Stimulated activated CD4-positive, alpha-beta T cell treated with anti-CD3 and anti-CD28 coated beads, TNF-alpha, amount 100 ng/mL, for 48 hours (primary cell): ENCODE data around the gene SCGB1C2.
"Not testable (repeated sequence)": the region's sequence is repeated elsewhere in the genome, so short reads cannot be mapped to it uniquely, and the experiment has no call there.

ENCODE experiments used
- DNase-seq, 3 donors: peaks; one replicate each; pipeline ENCODE4 v3.0.0-alpha.2; 2020; ENCODE audit warnings: low read depth in 3 of 3

Gene SCGB1C2

DNA sequence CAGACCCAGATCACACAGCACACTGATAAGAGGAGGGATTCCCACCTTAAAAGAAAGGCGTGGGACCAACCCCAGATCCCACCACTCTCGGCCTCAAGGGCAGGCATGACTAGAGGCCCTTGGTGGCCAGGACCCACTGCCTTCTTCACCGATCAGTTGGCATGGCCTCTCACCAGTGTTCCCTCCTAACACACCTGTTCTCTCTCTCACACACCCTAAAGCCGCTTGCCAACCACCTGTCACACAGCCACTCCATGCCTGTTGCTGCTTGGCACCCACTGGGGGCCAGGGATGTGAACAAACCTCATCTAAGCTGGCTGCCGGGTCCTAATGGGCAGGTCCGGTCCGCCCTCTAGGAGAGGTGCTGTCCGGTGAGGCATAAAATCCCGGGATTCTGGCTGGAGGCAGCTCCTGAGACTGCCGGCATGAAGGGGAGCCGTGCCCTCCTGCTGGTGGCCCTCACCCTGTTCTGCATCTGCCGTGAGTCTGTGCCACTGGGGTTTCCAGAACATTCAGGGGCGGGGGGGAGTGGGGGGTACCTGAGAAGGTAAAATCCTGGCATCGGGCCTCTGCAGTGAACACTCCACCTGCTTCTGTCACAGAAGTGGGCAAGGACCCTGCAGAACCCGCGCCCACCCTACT is at the start of gene SCGB1C2:
SCGB1C2 (plus strand) TSS at position 404 of the 642 bp plus-strand sequence; CDS start at position 426, 22 bp downstream.
- not testable (repeated sequence) for DNase-seq

- DNase-seq: not testable (repeated sequence)
These were observed 24.3 kb upstream of the SCGB1C2 start for GRCh38 chr17:113111-113510.

GRCh38 chr17:118339-118917 is 18.9 kb upstream of the SCGB1C2 start:
- DNase-seq: peak in 1 of 3 donors; percentile 46

DNA sequence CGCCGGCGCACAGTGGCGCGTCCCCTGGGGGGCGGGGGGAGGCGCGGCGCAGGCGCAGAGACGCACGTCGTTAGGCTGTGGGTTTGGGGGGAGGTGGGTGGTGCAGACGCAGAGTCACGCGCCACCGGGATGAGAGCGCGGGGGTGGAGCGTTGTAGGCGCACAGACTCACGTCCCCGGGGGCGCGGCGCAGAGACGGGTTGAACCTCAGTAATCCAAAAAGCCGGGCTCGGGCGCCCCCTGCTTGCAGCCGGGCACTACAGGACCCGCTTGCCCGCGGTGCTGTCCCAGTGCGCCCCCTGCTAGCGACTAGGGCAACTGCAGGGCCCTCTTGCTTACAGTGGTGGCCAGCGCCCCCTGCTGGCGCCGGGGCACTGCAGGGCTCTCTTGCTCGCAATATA is 3.4 kb upstream of the SCGB1C2 start:
- DNase-seq: not testable (repeated sequence)

DNA sequence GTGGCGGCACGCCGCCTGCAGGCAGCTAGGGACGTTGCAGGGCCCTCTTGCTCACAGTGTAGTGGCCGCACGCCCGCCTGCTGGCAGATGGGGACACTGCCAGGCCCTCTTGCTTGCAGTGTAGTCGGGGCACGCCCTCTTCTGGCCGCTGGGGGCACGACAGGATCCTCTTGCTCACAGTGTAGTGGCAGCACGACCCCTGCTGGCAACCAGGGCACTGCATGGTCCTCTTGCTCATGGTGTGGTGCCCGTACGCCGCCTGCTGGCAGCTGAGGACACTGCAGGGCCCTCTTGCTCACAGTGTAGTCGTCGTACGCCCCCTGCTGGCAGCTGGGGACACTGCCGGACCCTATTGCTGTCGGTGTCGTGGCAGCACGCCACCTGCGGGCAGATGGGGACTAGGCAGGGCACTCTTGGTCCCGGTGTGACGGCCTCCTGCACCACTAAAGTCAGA is 3.0 kb upstream of the SCGB1C2 start:
- DNase-seq: peak in 2 of 3 donors; percentile 26 to 48

DNA sequence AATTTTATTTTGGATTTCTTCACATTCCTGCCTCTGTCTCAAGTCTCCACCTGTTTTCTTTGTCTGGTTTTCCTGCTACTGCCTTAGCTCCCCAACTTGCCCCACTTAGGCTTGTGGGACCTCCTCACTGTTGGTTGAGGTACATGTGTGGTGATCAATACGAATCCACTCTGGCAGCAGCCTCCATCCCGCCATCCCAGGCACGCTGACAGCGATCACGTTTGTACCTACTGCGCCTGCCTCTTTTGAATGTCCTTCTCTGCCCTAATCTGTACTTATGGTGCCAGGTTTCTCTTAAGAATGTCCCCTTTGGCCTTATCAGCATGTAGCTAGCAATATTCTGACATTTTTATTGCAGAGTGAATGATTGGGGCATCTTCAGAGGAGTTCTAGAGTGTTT is 2.3 kb upstream of the SCGB1C2 start:
- not testable (repeated sequence) for DNase-seq

DNA sequence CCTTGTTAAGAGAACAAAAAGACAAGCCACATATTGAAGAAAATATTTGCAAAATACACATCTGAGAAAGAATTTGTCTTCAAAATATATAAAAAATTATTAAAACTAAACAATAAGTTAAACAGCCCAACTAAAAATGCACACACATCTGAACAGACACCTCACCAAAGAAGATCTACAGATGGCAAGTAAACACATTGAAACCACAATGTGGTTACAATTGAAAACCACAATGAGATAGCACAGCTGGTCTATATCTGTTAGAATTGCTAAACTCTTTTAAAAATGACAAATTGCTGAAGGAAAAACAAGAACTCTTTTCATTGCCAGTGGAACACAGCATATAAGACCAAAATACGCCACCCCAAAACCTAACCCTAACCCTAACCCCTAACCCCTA is 1.5 kb upstream of the SCGB1C2 start:
- not testable (repeated sequence) for DNase-seq

GRCh38 chr17:136531-136930 is 838 bp upstream of the SCGB1C2 start:
- DNase-seq: peak; percentile 20 to 52 (median 49)

DNA sequence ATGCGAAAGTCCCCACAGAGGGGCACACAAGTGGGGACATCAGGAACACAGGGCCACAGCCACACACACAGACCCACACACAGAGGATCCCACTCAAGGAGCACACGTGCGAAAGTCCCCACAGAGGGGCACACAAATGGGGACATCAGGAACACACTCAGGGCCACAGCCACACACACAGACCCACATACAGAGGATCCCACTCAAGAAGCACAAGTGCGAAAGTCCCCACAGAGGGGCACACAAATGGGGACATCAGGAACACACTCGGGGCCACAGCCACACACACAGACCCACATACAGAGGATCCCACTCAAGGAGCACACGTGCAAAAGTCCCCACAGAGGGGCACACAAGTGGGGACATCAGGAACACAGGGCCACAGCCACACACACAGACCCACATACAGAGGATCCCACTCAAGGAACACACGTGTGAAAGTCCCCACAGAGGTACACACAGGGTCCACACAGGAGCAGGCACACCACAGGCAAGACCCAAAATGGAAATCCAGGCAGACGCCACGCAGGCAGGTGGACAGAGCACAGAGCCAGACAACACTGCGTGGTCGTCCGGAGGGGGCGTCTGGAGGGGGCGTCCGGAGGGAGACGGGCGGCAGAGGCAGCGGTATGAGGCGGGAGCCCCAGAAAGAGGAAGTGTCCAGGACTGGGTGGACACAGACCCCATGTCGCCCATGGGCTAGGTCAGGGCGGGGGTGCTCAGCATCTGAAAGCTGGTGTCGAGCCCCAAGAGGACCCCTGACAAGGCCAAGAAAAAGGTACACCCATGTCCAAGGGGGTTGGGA is 2.2 kb downstream of the SCGB1C2 start:
- DNase-seq: not testable (repeated sequence)

- peak in 2 of 3 donors; percentile 34 to 56 for DNase-seq
These were observed 4.8 kb downstream of the SCGB1C2 start for GRCh38 chr17:142102-142661.

- no peak for DNase-seq
These were observed 5.8 kb downstream of the SCGB1C2 start for GRCh38 chr17:142876-143784.

DNA sequence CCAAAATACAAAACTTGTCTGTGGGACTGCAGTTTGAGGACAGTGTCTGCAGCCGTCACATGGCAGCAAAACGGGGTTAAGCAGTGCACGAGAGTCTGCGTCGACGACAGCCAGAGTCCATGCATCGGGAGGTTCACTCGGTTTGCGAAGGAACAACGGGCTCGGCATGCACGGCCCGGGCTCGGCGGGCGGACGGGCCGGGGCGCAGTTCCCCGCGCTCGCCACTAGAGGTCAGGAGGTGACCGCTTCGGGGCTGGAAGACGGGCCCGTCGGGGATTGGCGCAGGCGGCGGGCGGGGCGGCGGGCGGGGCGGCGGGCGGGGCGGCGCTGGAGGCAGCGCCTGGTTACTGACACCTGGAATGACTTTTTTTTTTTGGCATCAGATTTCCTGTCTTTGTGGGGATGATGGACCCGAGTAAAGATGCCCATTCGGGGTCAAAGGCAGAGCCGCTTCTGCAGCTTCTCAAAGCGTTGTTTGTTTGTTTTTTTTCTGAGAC is 6.5 kb downstream of the SCGB1C2 start:
- DNase-seq: peak; percentile 77 to 82 (median 81)

- no peak for DNase-seq
These were observed 7.7 kb downstream of the SCGB1C2 start for GRCh38 chr17:144936-145670.

GRCh38 chr17:145671-146541 is 8.5 kb downstream of the SCGB1C2 start:
- DNase-seq: no peak

GRCh38 chr17:146546-146945 is 9.2 kb downstream of the SCGB1C2 start:
- no peak for DNase-seq

DNA sequence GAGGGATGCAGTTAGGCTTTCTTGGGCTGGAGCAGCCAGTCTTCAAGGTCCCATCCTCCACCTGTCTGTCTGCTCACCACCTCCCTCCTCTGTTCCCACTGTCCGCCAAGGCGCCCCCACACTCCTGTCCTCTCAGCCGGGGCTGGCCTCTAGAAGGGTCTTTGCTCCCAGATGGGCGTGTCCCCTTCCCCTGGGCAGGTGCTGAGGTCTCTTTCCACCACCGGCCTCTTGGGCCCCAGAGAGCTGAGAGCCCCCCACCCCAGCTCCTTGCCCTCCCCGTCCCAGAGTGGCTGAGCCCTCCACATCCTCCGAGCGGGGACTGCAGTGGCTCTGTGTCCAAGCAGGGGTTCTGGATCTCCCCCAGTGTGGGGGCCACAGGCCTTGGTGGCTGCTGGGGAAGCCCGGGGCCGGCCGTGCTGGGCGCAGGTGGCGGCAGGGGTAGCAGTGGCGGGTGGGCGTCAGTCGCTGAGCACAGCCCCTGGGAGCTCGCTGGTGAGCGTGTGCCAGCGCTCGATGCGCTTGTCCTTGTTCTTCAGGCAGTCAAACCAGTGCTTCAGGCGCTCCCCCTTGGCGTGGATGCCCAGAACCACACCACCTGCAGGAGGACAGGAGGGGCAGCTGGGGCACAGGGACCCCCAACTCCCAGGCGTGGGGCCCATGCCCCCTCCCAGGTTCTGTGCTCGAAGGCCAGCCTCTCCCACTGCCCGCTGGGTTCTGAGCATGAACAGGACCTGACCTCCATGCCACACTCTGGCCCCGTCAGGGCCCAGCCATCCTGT is 9.8 kb downstream of the SCGB1C2 start:
- DNase-seq: no peak

DNA sequence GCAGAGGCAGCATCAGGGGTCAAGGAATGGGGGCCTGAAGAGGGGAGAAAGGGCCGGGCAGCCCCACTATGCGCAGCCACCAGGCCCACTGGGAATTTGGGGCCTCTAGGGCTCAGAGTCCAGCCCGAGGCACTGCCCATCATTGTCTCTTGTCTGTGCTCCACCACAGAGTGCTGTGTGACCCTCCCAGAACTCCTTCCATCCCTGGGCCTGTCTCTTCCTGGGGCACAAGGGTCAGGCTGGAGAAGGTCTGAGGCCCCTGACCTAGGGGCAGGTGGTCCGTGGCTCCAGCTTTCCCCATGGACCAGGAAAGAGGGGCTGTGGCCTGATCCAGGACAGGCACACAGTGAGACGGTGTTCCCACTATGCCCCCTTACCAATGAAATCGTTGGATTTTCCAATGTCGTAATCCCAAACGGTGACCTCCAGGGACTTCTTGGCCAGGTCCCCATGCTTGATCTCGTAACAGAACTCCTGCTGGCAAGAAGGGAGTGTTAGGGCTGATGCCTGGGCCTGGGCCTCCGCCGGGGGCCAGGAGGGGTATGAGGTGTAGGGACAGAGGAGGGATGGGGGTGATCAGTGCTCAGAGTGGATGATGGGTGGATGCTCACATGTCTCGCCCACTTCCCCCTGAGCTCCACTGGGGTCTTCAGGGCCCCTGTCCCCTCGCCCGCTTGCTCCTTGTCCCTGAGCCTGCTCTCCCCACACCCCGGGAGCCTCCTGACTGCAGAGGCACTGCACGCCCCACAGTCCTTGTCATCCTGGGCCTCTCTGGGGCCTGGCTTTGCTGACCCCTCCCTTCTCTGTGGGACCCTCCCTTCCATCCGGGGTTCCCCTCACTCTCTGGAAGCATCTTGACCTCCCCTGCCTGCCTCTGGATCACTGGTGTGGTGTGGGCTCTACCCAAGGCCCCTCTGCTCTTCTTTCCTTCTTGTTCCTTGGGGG is 10.7 kb downstream of the SCGB1C2 start:
- DNase-seq: no peak
